ENCODE measurements around the gene FOXC2. TPM values are rescaled to one million over a fixed set of nuclear protein-coding genes. Genes with fewer than 3 reads are reported as not detected.

Gene FOXC2
- 0.37 and 1.3 TPM in 2 replicates for polyA plus RNA-seq (2012; rRNA removed)
- 1.1 TPM in 2 replicates for polyA plus RNA-seq (2012; cell fraction: cytosol; rRNA removed)
- polyA plus RNA-seq (2012; cell fraction: nucleus; rRNA removed), result 2.0 TPM in 2 replicates

DNA sequence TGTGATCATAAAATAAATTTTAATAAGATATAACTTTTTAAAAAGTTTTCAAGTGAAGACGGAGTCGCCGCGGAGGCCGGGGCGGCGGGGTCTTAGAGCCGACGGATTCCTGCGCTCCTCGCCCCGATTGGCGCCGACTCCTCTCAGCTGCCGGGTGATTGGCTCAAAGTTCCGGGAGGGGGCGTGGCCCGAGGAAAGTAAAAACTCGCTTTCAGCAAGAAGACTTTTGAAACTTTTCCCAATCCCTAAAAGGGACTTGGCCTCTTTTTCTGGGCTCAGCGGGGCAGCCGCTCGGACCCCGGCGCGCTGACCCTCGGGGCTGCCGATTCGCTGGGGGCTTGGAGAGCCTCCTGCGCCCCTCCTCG, at the start of gene FOXC2:
Gene FOXC2, plus strand, starts transcription at position 229 of the 365 bp plus-strand sequence. CDS start 507 bp downstream, outside the sequence.
- ChIA-PET POLR2A (no interaction called here), CTCF (no interaction called here)
- WGBS (ENCODE audit: low lambda C conversion rate), result 17% methylated on average over 21 of the region's 30 CpGs

DNA sequence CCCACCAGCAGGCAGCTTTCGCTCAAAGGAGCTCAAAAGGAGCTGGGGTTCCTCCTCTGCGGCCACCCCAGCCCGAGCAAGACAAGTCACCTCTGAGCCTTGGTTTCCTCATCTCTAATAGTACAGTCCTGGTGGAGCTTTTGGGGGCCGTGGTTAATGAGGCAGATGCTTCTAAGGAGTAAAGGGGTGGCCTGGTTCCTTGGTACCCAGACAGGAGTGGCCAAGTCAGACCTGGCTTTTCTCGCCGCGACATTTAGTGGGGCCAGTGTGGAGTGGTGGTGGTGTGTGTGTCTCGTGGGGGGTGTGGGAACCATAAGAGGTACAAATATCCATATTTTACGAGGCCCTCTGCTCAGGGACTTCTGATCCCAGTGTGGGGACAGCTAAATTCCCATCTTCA, 49.6 kb upstream of the FOXC2 start:
- Histone ChIP-seq H3F3A (replicated peaks; ENCODE audit: insufficient read depth) (no peaks in the 10 kb centered on the region), H3K4me2 (no peak overlapping the region), H3K27ac (ENCODE audit: low read depth in 2 of 2, low read length in 1 of 2) (no peak overlapping the region), H3K9me3 (no peaks in the 10 kb centered on the region), H2AFZ (ENCODE audit: low read depth) (no peak overlapping the region), H3K9ac (no peak overlapping the region), H4K20me1 (ENCODE audit: insufficient read depth) (0 out of 2 replicates have a peak, but pooled peaks cover 3% of the 10 kb centered on the region), H3K79me2 (ENCODE audit: insufficient read depth) (no peaks in the 10 kb centered on the region), H3K9me2 (no peaks in the 10 kb centered on the region), H3K4me3 (ENCODE audit: low read depth in 2 of 2, low read length in 1 of 2) (no peak overlapping the region), H3K4me1 (ENCODE audit: control insufficient read depth in 1 of 2, insufficient read depth in 2 of 2, low read depth in 1 of 2, low read length in 1 of 2) (no peaks in the 10 kb centered on the region), H3K36me3 (replicated peaks in 1 of 2; ENCODE audit: control insufficient read depth in 1 of 2, insufficient read depth in 2 of 2, low read length in 1 of 2) (no peaks in the 10 kb centered on the region), H3K27me3 (ENCODE audit: insufficient read depth) (peaks cover 80% of the 10 kb centered on the region)
- TF ChIP-seq, protein P1, sequence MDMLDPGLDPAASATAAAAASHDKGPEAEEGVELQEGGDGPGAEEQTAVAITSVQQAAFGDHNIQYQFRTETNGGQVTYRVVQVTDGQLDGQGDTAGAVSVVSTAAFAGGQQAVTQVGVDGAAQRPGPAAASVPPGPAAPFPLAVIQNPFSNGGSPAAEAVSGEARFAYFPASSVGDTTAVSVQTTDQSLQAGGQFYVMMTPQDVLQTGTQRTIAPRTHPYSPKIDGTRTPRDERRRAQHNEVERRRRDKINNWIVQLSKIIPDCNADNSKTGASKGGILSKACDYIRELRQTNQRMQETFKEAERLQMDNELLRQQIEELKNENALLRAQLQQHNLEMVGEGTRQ (IDR thresholded peaks at IDR 0.05; ENCODE audit: borderline replicate concordance, low read depth, low read length), result no peak
- TF ChIP-seq, protein P2, sequence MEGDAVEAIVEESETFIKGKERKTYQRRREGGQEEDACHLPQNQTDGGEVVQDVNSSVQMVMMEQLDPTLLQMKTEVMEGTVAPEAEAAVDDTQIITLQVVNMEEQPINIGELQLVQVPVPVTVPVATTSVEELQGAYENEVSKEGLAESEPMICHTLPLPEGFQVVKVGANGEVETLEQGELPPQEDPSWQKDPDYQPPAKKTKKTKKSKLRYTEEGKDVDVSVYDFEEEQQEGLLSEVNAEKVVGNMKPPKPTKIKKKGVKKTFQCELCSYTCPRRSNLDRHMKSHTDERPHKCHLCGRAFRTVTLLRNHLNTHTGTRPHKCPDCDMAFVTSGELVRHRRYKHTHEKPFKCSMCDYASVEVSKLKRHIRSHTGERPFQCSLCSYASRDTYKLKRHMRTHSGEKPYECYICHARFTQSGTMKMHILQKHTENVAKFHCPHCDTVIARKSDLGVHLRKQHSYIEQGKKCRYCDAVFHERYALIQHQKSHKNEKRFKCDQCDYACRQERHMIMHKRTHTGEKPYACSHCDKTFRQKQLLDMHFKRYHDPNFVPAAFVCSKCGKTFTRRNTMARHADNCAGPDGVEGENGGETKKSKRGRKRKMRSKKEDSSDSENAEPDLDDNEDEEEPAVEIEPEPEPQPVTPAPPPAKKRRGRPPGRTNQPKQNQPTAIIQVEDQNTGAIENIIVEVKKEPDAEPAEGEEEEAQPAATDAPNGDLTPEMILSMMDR (IDR thresholded peaks at IDR 0.05), result no peak
- TF ChIP-seq, protein P3, sequence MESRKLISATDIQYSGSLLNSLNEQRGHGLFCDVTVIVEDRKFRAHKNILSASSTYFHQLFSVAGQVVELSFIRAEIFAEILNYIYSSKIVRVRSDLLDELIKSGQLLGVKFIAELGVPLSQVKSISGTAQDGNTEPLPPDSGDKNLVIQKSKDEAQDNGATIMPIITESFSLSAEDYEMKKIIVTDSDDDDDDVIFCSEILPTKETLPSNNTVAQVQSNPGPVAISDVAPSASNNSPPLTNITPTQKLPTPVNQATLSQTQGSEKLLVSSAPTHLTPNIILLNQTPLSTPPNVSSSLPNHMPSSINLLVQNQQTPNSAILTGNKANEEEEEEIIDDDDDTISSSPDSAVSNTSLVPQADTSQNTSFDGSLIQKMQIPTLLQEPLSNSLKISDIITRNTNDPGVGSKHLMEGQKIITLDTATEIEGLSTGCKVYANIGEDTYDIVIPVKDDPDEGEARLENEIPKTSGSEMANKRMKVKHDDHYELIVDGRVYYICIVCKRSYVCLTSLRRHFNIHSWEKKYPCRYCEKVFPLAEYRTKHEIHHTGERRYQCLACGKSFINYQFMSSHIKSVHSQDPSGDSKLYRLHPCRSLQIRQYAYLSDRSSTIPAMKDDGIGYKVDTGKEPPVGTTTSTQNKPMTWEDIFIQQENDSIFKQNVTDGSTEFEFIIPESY (IDR thresholded peaks at IDR 0.05; ENCODE audit: borderline replicate concordance, low read depth), result no peak
- TF ChIP-seq YY1 (IDR thresholded peaks at IDR 0.05; ENCODE audit: low read depth), result no peak
- POLR2A ChIA-PET, result no interaction called here
- WGBS (ENCODE audit: low lambda C conversion rate), result 37% methylated on average over 6 of the region's 9 CpGs
- DNase-seq, result no peak
- CTCF ChIA-PET, result interaction anchor here (1.0 to 10.0 kb wide), 34 partner anchors 9 to 701 kb away, joined by 3 to 178 read pairs (median 4); no protein-coding TSS in a partner anchor

More for the DNA sequence above, at the start of gene FOXC2:
- no peaks in the 10 kb centered on the region for H3K9me3 ChIP-seq
- H3K4me1 ChIP-seq (ENCODE audit: control insufficient read depth in 1 of 2, insufficient read depth in 2 of 2, low read depth in 1 of 2, low read length in 1 of 2), result peaks cover 0 to 5% of the 10 kb centered on the region in 2 experiments; a peak in 2 of 4 replicates
- H3K79me2 ChIP-seq (ENCODE audit: insufficient read depth), result peaks cover 48% of the 10 kb centered on the region
- peaks cover 23% of the 10 kb centered on the region; the same call in 1 of the 2 replicates for H3K27me3 ChIP-seq (ENCODE audit: insufficient read depth)
- peaks cover 15% of the 10 kb centered on the region for H3F3A ChIP-seq (replicated peaks; ENCODE audit: insufficient read depth)
- TF ChIP-seq YY1 (IDR thresholded peaks at IDR 0.05; ENCODE audit: low read depth), result no peak
- TF ChIP-seq MXI1 (IDR thresholded peaks at IDR 0.05; ENCODE audit: low read depth, low read length), result no peak
- no peak for TF ChIP-seq NFIC (IDR thresholded peaks at IDR 0.05; ENCODE audit: borderline replicate concordance)
- H4K20me1 ChIP-seq (ENCODE audit: insufficient read depth), result peaks cover 16% of the 10 kb centered on the region; the same call in 1 of the 2 replicates
- peaks cover 0 to 18% of the 10 kb centered on the region in 2 experiments for H3K36me3 ChIP-seq (replicated peaks in 1 of 2; ENCODE audit: control insufficient read depth in 1 of 2, insufficient read depth in 2 of 2, low read length in 1 of 2)
- no peaks in the 10 kb centered on the region for H3K9me2 ChIP-seq
- peak within 1 kb of the TSS; percentile 93 for H3K9ac ChIP-seq
- peak within 1 kb of the TSS in 1 of 2 experiments; percentile 76; a peak in 2 of 4 replicates for H3K27ac ChIP-seq (ENCODE audit: low read depth in 2 of 2, low read length in 1 of 2)
- DNase-seq, result peak; percentile 75
- peak within 1 kb of the TSS; percentile 50; the same call in 1 of the 2 replicates for H2AFZ ChIP-seq (ENCODE audit: low read depth)
- H3K4me3 ChIP-seq (ENCODE audit: low read depth in 2 of 2, low read length in 1 of 2), result peak within 1 kb of the TSS; percentile 39 to 93; a peak in 3 of 4 replicates
- peak within 1 kb of the TSS; percentile 73 for H3K4me2 ChIP-seq

Data from SK-N-SH (cell line).